ENCODE data around the gene DLK2.

DNA sequence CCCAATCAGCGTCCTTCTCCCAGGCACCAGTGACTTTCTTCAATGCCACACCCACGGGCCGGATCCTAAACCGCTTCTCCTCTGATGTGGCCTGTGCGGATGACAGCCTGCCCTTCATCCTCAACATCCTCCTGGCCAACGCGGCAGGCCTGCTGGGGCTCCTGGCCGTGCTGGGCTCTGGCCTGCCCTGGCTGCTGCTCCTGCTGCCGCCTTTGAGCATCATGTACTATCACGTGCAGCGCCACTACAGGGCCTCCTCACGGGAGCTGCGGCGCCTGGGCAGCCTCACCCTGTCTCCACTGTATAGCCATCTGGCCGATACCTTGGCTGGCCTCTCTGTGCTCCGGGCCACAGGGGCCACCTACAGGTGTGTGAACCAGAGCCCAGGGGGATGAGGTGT, 9.8 kb downstream of the DLK2 start:
- TF ChIP-seq EZH2 (IDR thresholded peaks at IDR 0.05; ENCODE audit: insufficient read depth, poor library complexity, severe bottlenecking) (no peak), EZH2phosphoT487 (IDR thresholded peaks at IDR 0.05; ENCODE audit: insufficient read depth, low read depth) (no peak)
